Right lobe of liver (tissue), 6 donors: ENCODE data around the gene FCER1G. TPM values are rescaled to one million over a fixed set of nuclear protein-coding genes. Genes with fewer than 3 reads are reported as not detected.
A peak's percentile ranks its signal among the peaks of the same experiment; 100 is the strongest.

Source experiments
- ATAC-seq, 4 donors: fragments of 200-7000 bp; cut with Tn5 transposase; one replicate each; pipeline ENCODE4 v1.9.1; 2020; ENCODE audit warnings: mild to moderate bottlenecking in 4 of 4, moderate library complexity in 4 of 4
- DNase-seq, 3 donors: peaks; one replicate each; pipeline ENCODE4 v3.0.0-alpha.2; 2020
- H3K27ac ChIP-seq, 3 donors: fragments of 200-600 bp; one replicate each; pipeline ENCODE4 v1.8.0; 2022
- H3K27me3 ChIP-seq, 2 donors: fragments of 200-600 bp; one replicate each; pipeline ENCODE4 v1.8.0; 2022
- H3K36me3 ChIP-seq, 4 donors: fragments of 200-600 bp; sonication (generic) in 1 of 4; one replicate each; pipeline versions ENCODE4 v1.5.1 to v1.8.0; 2017 to 2022; ENCODE audit warnings: control low read depth in 1 of 4
- H3K4me1 ChIP-seq, 4 donors: fragments of 200-600 bp; sonication (generic) in 1 of 4; one replicate each; pipeline versions ENCODE4 v1.5.1 to v1.8.0; 2017 to 2022; ENCODE audit warnings: control low read depth in 1 of 4
- H3K4me3 ChIP-seq, 3 donors: fragments of 200-600 bp; one replicate each; pipeline ENCODE4 v1.8.0; 2022
- H3K9me3 ChIP-seq, 4 donors: fragments of 200-600 bp; sonication (generic) in 1 of 4; one replicate each; pipeline versions ENCODE4 v1.5.1 to v1.8.0; 2017 to 2022; ENCODE audit warnings: control low read depth in 1 of 4
- CTCF ChIP-seq, 4 donors: fragments of 200-600 bp in 3 of 4; fragments of 450-650 bp in 1 of 4; IDR thresholded peaks; one replicate each; pipeline versions ENCODE4 v1.5.1 to v1.8.0; 2016 to 2022; ENCODE audit warnings: antibody characterized with exemption in 4 of 4, mild to moderate bottlenecking in 2 of 4
- POLR2A ChIP-seq: fragments of 450-650 bp; IDR thresholded peaks from one replicate; pipeline ENCODE4 v1.6.1; 2017; ENCODE audit warnings: antibody characterized with exemption, mild to moderate bottlenecking
- WGBS: methylation state at CpG from one replicate; pipeline ENCODE4 v1.1.6; 2018; ENCODE audit warnings: low coverage, low lambda C conversion rate; ENCODE audit not compliant: insufficient coverage; ENCODE audit errors: missing lambda C conversion rate; 5-methylcytosine and 5-hydroxymethylcytosine counted together
- intact Hi-C, 2 donors: fragments of 100-400 bp; cut with DNase I; formaldehyde crosslinking; loops; one replicate each; pipeline versions ENCODE4 v1.11.2 to v1.14.1; 2022
- total RNA-seq, 6 experiments: library from RNA; depleted of rRNA in 2 of 6; stranded (reverse); fragments of >200 nt in 2 of 6; fragmentation: NEBNext Ultra II Directional in 3 of 6; extraction: Animal tissue kit (Norgen Biotek cat#: 25700) in 3 of 6; gene quantifications; one replicate each; pipeline versions ENCODE4 v1.1.0 to v1.2.4, GENCODE V29; 2016 to 2023
- donor health status: DM: no; HTN: yes; CAD: no.
- donor health status: DM: no; HTN: no; CAD: no.
- donor health status: DM: no; HTN: no; CAD: no.
- donor health status: DM: no; HTN: yes; CAD: no.
- donor health status: DM: no; HTN: yes; CAD: no.

Gene FCER1G
- total RNA-seq, 6 experiments from 2014 or later: 11.5 to 54.0 (median 19.0) TPM

- peak; percentile 93 to 95 (median 93) for TF ChIP-seq CTCF (IDR thresholded peaks at IDR 0.05)
- peak; percentile 22 for TF ChIP-seq POLR2A
- Histone ChIP-seq H3K4me3 (peak overlapping the region; percentile 61 to 73 (median 66)), H3K27me3 (no peaks in the 10 kb centered on the region), H3K27ac (peak overlapping the region; percentile 53 to 73 (median 58)), H3K9me3 (no peaks in the 10 kb centered on the region), H3K36me3 (peaks cover 0 to 40% (median 19%) of the 10 kb centered on the region in 4 donors), H3K4me1 (peaks cover 0 to 37% (median 5%) of the 10 kb centered on the region in 4 donors)
- intact Hi-C loops: no loop called here
- ATAC-seq: peak; percentile 34 to 49 (median 37)
- 16% methylated on average over 5 of the region's 11 CpGs for WGBS
- peak; percentile 83 to 89 (median 85) for DNase-seq
Observed at GRCh38 chr1:161227196-161227871, 12.2 kb downstream of the FCER1G start.

- 70% methylated on average over 7 of the region's 7 CpGs for WGBS
- no peak overlapping the region for H3K4me3 ChIP-seq
- H3K9me3 ChIP-seq: no peaks in the 10 kb centered on the region
- no peak for TF ChIP-seq POLR2A
- no peak for TF ChIP-seq CTCF (IDR thresholded peaks at IDR 0.05)
- no peaks in the 10 kb centered on the region for H3K27me3 ChIP-seq
- H3K36me3 ChIP-seq: peaks cover 0 to 47% (median 23%) of the 10 kb centered on the region in 4 donors
- DNase-seq (peak in 1 of 3 donors; percentile 57), ATAC-seq (no peak)
- peaks cover 0 to 37% (median 5%) of the 10 kb centered on the region in 4 donors for H3K4me1 ChIP-seq
- peak overlapping the region in 2 of 3 donors; percentile 58 to 73 for H3K27ac ChIP-seq
- intact Hi-C loops: no loop called here
Observed at GRCh38 chr1:161228032-161228431, 12.9 kb downstream of the FCER1G start.

GRCh38 chr1:161229896-161230295 lies 14.8 kb downstream of the FCER1G start:
- H3K36me3 ChIP-seq: peaks cover 0 to 63% (median 29%) of the 10 kb centered on the region in 4 donors
- no peak for TF ChIP-seq CTCF (IDR thresholded peaks at IDR 0.05)
- no peak for TF ChIP-seq POLR2A
- ATAC-seq (no peak), DNase-seq (no peak)
- 20% methylated on average over 2 of the region's 3 CpGs for WGBS
- H3K4me1 ChIP-seq: peaks cover 0 to 28% (median 5%) of the 10 kb centered on the region in 4 donors
- no peak overlapping the region for H3K4me3 ChIP-seq
- no peak overlapping the region for H3K27ac ChIP-seq
- H3K27me3 ChIP-seq: no peaks in the 10 kb centered on the region
- H3K9me3 ChIP-seq: no peaks in the 10 kb centered on the region
- intact Hi-C loops: loop anchor here (10.0 kb wide), 2 partner anchors 55 to 65 kb away; no protein-coding TSS in a partner anchor

- no CpG with 5 or more reads among the region's 7 CpGs for WGBS
- no peak for ATAC-seq
- intact Hi-C loops: loop anchor here (10.0 kb wide), 2 partner anchors 54 to 64 kb away; no protein-coding TSS in a partner anchor
Observed at GRCh38 chr1:161230762-161231161, 15.7 kb downstream of the FCER1G start.

More at GRCh38 chr1:161230762-161231161, 15.7 kb downstream of the FCER1G start:
- peaks cover 0 to 71% (median 29%) of the 10 kb centered on the region in 4 donors for H3K36me3 ChIP-seq
- no peak for DNase-seq
- no peak overlapping the region for H3K27ac ChIP-seq
- H3K4me3 ChIP-seq: no peak overlapping the region
- TF ChIP-seq POLR2A (no peak), CTCF (IDR thresholded peaks at IDR 0.05) (no peak)
- H3K9me3 ChIP-seq: no peaks in the 10 kb centered on the region
- H3K27me3 ChIP-seq: no peaks in the 10 kb centered on the region
- H3K4me1 ChIP-seq: peaks cover 0 to 21% (median 5%) of the 10 kb centered on the region in 4 donors
